Neutrophil (primary cell): ENCODE results near the gene TMEM192.
"Not testable (repeated sequence)": the region's sequence is repeated elsewhere in the genome, so short reads cannot be mapped to it uniquely, and the experiment has no call there.

Source experiments
- H3K27ac ChIP-seq: fragments of 200-600 bp; sonication (generic); 2 replicates; pipeline ENCODE4 v1.5.1; 2016; ENCODE audit warnings: mild to moderate bottlenecking, moderate library complexity
- H3K27me3 ChIP-seq: fragments of 200-600 bp; sonication (generic); 2 replicates; pipeline ENCODE4 v1.6.0; 2016; ENCODE audit warnings: mild to moderate bottlenecking
- H3K36me3 ChIP-seq: fragments of 200-600 bp; sonication (generic); 2 replicates; pipeline ENCODE4 v1.5.1; 2017
- H3K4me1 ChIP-seq, 2 experiments: fragments of 200-600 bp in 1 of 2; sonication (generic) in 1 of 2; 1 replicate in 1 of 2; 2 replicates in 1 of 2; pipeline versions ENCODE4 v1.5.1 to v1.6.1; 2013 to 2016; ENCODE audit warnings: low read depth in 1 of 2, low read length in 1 of 2, mild to moderate bottlenecking in 1 of 2, moderate library complexity in 1 of 2; ENCODE audit not compliant: control insufficient read depth in 1 of 2, insufficient read depth in 1 of 2
- H3K4me3 ChIP-seq, 2 experiments: fragments of 200-600 bp in 1 of 2; sonication (generic) in 1 of 2; 1 replicate in 1 of 2; 2 replicates in 1 of 2; pipeline ENCODE4 v1.5.1; 2013 to 2016; ENCODE audit warnings: low read depth in 1 of 2, low read length in 1 of 2, mild to moderate bottlenecking in 1 of 2, moderate library complexity in 1 of 2
- H3K9me3 ChIP-seq: fragments of 200-600 bp; sonication (generic); 2 replicates; pipeline ENCODE4 v1.5.1; 2016
- TF ChIP-seq, protein P1 (sequence below): fragments of 200-600 bp; sonication (generic); IDR thresholded peaks from 2 replicates; pipeline ENCODE4 v1.5.1; 2016; ENCODE audit warnings: antibody characterized with exemption

Gene TMEM192

DNA sequence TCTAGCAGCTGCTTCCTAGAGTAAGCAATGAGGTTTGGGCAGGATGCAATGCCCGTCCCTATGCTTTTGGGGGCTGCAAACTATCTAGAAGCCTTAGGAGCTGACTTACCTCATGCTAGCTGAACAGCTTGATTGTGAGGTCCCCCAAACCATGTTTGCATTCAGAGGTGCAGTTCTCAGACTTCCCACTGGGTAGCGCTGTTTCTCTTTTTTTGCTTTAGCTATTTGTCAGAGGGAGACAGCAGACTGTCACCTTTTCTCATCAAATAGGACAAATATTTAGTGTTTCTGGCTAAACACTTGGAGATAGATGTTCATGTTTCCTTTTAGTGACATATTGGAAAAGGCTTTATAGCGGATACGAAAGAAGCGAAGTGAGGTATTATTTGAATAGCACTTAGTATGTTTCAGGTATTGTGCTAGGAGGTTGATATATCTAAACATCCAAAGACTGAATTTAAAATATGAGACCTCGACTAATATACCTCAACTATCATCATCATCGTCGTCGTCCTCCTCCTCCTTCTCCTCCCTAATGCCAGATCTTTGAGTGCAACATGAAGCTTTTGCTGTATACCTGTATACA, 18.7 kb upstream of the TMEM192 start:
- Histone ChIP-seq H3K27ac (no peak overlapping the region), H3K36me3 (no peaks in the 10 kb centered on the region), H3K4me1 (peaks cover 32 to 33% of the 10 kb centered on the region in 2 experiments), H3K4me3 (no peak overlapping the region), H3K9me3 (no peaks in the 10 kb centered on the region), H3K27me3 (peaks cover 4% of the 10 kb centered on the region)
- TF ChIP-seq, protein P1, sequence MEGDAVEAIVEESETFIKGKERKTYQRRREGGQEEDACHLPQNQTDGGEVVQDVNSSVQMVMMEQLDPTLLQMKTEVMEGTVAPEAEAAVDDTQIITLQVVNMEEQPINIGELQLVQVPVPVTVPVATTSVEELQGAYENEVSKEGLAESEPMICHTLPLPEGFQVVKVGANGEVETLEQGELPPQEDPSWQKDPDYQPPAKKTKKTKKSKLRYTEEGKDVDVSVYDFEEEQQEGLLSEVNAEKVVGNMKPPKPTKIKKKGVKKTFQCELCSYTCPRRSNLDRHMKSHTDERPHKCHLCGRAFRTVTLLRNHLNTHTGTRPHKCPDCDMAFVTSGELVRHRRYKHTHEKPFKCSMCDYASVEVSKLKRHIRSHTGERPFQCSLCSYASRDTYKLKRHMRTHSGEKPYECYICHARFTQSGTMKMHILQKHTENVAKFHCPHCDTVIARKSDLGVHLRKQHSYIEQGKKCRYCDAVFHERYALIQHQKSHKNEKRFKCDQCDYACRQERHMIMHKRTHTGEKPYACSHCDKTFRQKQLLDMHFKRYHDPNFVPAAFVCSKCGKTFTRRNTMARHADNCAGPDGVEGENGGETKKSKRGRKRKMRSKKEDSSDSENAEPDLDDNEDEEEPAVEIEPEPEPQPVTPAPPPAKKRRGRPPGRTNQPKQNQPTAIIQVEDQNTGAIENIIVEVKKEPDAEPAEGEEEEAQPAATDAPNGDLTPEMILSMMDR = peak; percentile 86

DNA sequence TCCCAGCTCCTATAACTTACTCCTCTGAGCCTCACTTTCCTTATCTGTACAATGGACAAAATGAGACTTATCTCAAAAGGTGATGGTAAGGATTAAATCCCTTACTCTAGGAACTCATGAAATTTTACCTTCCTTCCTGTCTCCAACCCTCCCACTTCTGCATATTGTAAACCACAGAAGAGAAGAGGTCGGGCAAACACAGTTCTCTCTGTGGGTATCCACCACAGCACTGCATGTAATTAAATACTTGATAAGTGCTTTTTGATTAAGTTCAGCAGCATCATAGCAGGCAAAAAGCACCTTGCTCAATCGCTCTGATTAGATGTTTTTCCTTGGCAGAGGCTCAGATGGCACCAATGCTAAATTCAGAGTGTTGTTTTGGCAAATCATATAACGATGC, 17.3 kb upstream of the TMEM192 start:
- no peak overlapping the region for H3K27ac ChIP-seq
- H3K4me3 ChIP-seq = no peak overlapping the region
- no peaks in the 10 kb centered on the region for H3K36me3 ChIP-seq
- TF ChIP-seq, protein P1 = no peak
- H3K27me3 ChIP-seq = peaks cover 4% of the 10 kb centered on the region
- no peaks in the 10 kb centered on the region for H3K9me3 ChIP-seq
- H3K4me1 ChIP-seq = peaks cover 32 to 33% of the 10 kb centered on the region in 2 experiments

DNA sequence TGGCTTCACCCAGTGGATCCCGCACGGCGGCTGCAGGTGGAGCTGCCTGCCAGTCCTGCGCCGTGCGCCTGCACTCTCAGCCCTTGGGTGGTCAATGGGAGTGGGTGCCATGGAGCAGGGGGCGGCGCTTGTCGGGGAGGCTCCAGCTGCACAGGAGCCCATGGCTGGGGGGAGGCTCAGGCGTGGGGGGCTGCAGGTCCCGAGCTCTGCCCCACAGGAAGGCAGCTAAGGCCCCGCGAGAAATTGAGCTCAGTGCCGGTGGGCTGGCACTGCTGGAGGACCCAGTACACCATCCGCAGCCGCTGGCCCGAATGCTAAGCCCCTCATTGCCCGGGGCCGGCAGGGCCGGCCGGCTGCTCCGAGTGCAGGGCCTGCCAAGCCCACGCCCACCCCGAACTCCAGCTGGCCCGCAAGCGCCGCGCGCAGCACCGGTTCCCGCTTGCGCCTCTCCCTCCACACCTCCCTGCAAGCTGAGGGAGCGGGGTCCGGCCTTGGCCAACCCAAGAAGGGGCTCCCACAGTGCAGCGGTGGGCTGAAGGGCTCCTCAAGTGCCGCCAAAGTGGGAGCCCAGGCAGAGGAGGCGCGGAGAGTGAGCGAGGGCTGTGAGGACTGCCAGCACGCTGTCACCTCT, 13.3 kb upstream of the TMEM192 start:
- not testable (repeated sequence) for H3K27me3 ChIP-seq, H3K36me3 ChIP-seq, H3K4me3 ChIP-seq, H3K27ac ChIP-seq, H3K9me3 ChIP-seq, H3K4me1 ChIP-seq

DNA sequence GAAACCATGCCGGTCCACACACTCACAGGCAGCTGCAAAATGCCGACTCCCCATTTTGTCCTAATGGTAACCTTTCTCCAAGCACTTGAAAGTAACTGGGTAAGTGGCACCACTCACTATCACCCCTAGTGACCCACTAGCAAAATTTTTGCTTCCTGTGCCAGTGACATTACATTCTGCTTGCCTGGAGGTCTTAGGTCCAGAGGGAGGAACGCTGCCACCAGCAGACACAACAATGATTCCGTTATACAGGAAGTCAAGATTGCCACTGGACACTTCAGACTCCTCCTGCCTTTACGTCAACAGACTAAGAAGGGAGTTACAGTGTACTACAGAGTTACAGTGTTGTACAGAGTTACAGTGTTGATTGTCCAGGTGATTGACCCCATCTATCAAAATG, 11.8 kb upstream of the TMEM192 start:
- TF ChIP-seq, protein P1 = no peak
- Histone ChIP-seq H3K4me3 (no peak overlapping the region), H3K9me3 (no peaks in the 10 kb centered on the region), H3K27me3 (peaks cover 4% of the 10 kb centered on the region), H3K36me3 (no peaks in the 10 kb centered on the region), H3K27ac (no peak overlapping the region), H3K4me1 (no peaks in the 10 kb centered on the region)

DNA sequence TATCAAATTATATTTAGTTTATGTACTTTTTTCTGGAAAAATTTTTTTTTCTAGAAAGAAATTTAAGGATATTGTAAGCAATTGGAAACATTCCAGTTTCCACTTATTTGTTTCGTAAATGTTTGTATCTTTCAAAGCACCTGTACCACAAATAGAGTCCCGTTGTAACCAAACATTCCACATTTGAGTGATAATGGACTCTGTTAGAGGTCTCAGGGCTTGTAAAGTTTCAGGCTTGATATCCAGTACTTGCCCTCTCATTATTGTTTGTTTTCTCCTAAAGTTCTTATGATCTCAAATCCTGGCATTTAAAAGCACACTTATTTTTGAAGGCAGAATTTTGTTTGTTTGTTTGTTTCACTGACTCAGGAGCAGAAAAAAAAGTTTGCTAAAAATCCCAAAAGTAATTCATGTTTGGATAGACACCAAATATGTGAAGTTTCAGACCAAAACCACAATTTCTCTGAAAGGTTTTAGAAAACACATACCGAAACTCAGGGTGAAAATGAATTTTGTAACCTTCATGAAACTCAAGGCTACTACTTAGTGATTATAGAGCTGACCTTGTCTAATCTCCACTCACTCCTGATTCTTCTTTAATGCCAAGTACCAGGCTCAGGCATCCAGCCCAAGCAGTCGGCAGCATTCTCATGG, 5.7 kb upstream of the TMEM192 start:
- TF ChIP-seq, protein P1 = no peak
- Histone ChIP-seq H3K4me1 (peaks cover 1 to 2% of the 10 kb centered on the region in 2 experiments), H3K27ac (no peak overlapping the region), H3K9me3 (no peaks in the 10 kb centered on the region), H3K27me3 (peaks cover 41% of the 10 kb centered on the region), H3K4me3 (no peak overlapping the region), H3K36me3 (no peaks in the 10 kb centered on the region)

DNA sequence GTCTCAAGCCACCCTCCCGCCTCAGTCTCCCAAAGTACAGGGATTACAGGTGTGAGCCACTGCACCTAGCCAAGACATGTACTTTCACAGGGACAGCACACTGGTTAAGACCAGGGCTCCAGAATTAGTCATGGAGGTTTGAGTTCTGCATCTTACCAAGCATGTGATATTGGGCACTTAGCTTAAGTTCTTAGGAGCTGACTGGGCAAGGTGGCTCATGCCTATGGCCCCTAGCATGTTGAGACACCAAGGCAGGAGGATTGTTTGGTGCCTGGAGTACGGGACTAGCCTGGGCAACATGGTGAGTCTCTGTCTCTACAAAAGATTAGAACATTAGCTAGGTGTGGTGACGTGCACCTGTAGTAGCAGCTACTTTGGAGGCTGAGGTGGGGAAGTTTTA, 2.6 kb upstream of the TMEM192 start:
- H3K4me3 ChIP-seq = no peak overlapping the region
- H3K27me3 ChIP-seq = peaks cover 41% of the 10 kb centered on the region

More for the DNA sequence above, 2.6 kb upstream of the TMEM192 start:
- Histone ChIP-seq H3K36me3 (no peaks in the 10 kb centered on the region), H3K9me3 (no peaks in the 10 kb centered on the region), H3K4me1 (peaks cover 12 to 13% of the 10 kb centered on the region in 2 experiments), H3K27ac (no peak overlapping the region)
- TF ChIP-seq, protein P1 = no peak
